ENCODE data around the gene CES2. TPM values are rescaled to one million over a fixed set of nuclear protein-coding genes. Genes with fewer than 3 reads are reported as not detected.

The CES2 gene
- total and polyA plus RNA-seq, 2 donors (not counting 1 experiment from before 2014, with no cell fraction given), result 23.5 to 47.8 TPM

- Histone ChIP-seq H4K20me1 (ENCODE audit: control insufficient read depth, insufficient read depth, low read length, poor library complexity, severe bottlenecking) (no peaks in the 10 kb centered on the region), H3K4me2 (replicated peaks; ENCODE audit: low read depth, low read length, poor library complexity, severe bottlenecking) (no peak overlapping the region), H3K4me3 (ENCODE audit: control extremely low read depth in 1 of 5, extremely low read depth in 1 of 5, insufficient read depth in 1 of 5, low read depth in 2 of 5, low read length in 4 of 5) (no peak overlapping the region), H3K27me3 (replicated peaks in 1 of 4; ENCODE audit: control extremely low read depth in 1 of 4, control insufficient read depth in 3 of 4, insufficient read depth in 4 of 4, low read length in 3 of 4) (peaks cover 0 to 4% (median 0%) of the 10 kb centered on the region in 4 experiments), H3K79me2 (ENCODE audit: control insufficient read depth, insufficient read depth, low read length) (no peaks in the 10 kb centered on the region), H3K9ac (ENCODE audit: low read length) (no peak overlapping the region), H3K4me1 (ENCODE audit: control insufficient read depth in 2 of 2, insufficient read depth in 2 of 2, low read length in 2 of 2) (no peaks in the 10 kb centered on the region), H3K27ac (ENCODE audit: low read length in 2 of 2) (no peak overlapping the region), H3K36me3 (replicated peaks in 1 of 2; ENCODE audit: control extremely low read depth in 1 of 2, control insufficient read depth in 1 of 2, extremely low read depth in 1 of 2, insufficient read depth in 2 of 2, low read length in 1 of 2) (no peaks in the 10 kb centered on the region), H2AFZ (ENCODE audit: insufficient read depth, low read depth, low read length, poor library complexity, severe bottlenecking) (no peak overlapping the region), H3K9me3 (ENCODE audit: control extremely low read depth in 1 of 3, control insufficient read depth in 2 of 3, insufficient read depth in 1 of 3, low read length in 2 of 3) (no peaks in the 10 kb centered on the region)
- TF ChIP-seq CTCF (IDR thresholded peaks at IDR 0.05) (no peak), EZH2 (IDR thresholded peaks at IDR 0.05; ENCODE audit: borderline replicate concordance, insufficient read depth, low read depth, low read length, poor library complexity, severe bottlenecking) (no peak)
- intact Hi-C loops (cut with micrococcal nuclease), result no loop called here
- ATAC-seq (ENCODE audit: low read depth) (no peak), DNase-seq (no peak)
- WGBS (ENCODE audit: insufficient coverage), result 83% methylated on average over 6 of the region's 6 CpGs
- Mint-ChIP-seq H3K4me1 (no peaks in the 10 kb centered on the region), H3K4me3 (no peak overlapping the region), H3K27me3 (peaks cover 15% of the 10 kb centered on the region), H3K9me3 (ENCODE audit: insufficient read depth) (no peaks in the 10 kb centered on the region), H3K27ac (no peak overlapping the region)
- ChIA-PET CTCF (no interaction called here), POLR2A (interaction anchor here (0.7 kb wide), 1 partner anchor 10 kb away, joined by 3 read pairs; no protein-coding TSS in a partner anchor)
Observed at GRCh38 chr16:66916518-66916917, 18.8 kb upstream of the CES2 start.

- H3K4me2 ChIP-seq (replicated peaks; ENCODE audit: low read depth, low read length, poor library complexity, severe bottlenecking), result no peak overlapping the region
- no peaks in the 10 kb centered on the region for H3K4me1 ChIP-seq (ENCODE audit: control insufficient read depth in 2 of 2, insufficient read depth in 2 of 2, low read length in 2 of 2)
- DNase-seq, result no peak
- H3K9ac ChIP-seq (ENCODE audit: low read length), result no peak overlapping the region
- H3K79me2 ChIP-seq (ENCODE audit: control insufficient read depth, insufficient read depth, low read length), result no peaks in the 10 kb centered on the region
- Mint-ChIP-seq H3K27me3 (peaks cover 15% of the 10 kb centered on the region), H3K4me3 (no peak overlapping the region), H3K9me3 (ENCODE audit: insufficient read depth) (no peaks in the 10 kb centered on the region), H3K27ac (no peak overlapping the region), H3K4me1 (no peaks in the 10 kb centered on the region)
- intact Hi-C loops (cut with micrococcal nuclease), result no loop called here
- CTCF ChIA-PET, result no interaction called here
- H3K36me3 ChIP-seq (replicated peaks in 1 of 2; ENCODE audit: control extremely low read depth in 1 of 2, control insufficient read depth in 1 of 2, extremely low read depth in 1 of 2, insufficient read depth in 2 of 2, low read length in 1 of 2), result no peaks in the 10 kb centered on the region
- POLR2A ChIA-PET, result no interaction called here
- H2AFZ ChIP-seq (ENCODE audit: insufficient read depth, low read depth, low read length, poor library complexity, severe bottlenecking), result no peak overlapping the region
- no peak overlapping the region for H3K27ac ChIP-seq (ENCODE audit: low read length in 2 of 2)
- WGBS (ENCODE audit: insufficient coverage), result 98% methylated on average over 5 of the region's 9 CpGs
- no peaks in the 10 kb centered on the region for H3K9me3 ChIP-seq (ENCODE audit: control extremely low read depth in 1 of 3, control insufficient read depth in 2 of 3, insufficient read depth in 1 of 3, low read length in 2 of 3)
- H4K20me1 ChIP-seq (ENCODE audit: control insufficient read depth, insufficient read depth, low read length, poor library complexity, severe bottlenecking), result no peaks in the 10 kb centered on the region
- TF ChIP-seq EZH2 (IDR thresholded peaks at IDR 0.05; ENCODE audit: borderline replicate concordance, insufficient read depth, low read depth, low read length, poor library complexity, severe bottlenecking) (no peak), CTCF (IDR thresholded peaks at IDR 0.05) (no peak)
- peaks cover 0 to 12% (median 0%) of the 10 kb centered on the region in 4 experiments for H3K27me3 ChIP-seq (replicated peaks in 1 of 4; ENCODE audit: control extremely low read depth in 1 of 4, control insufficient read depth in 3 of 4, insufficient read depth in 4 of 4, low read length in 3 of 4)
- no peak overlapping the region for H3K4me3 ChIP-seq (ENCODE audit: control extremely low read depth in 1 of 5, extremely low read depth in 1 of 5, insufficient read depth in 1 of 5, low read depth in 2 of 5, low read length in 4 of 5)
- ATAC-seq (ENCODE audit: low read depth), result no peak
Observed at GRCh38 chr16:66917741-66918140, 17.6 kb upstream of the CES2 start.

Data from B cell (primary cell).